Measurements from ENCODE around the gene IQSEC3.
"Not testable (repeated sequence)": the region's sequence is repeated elsewhere in the genome, so short reads cannot be mapped to it uniquely, and the experiment has no call there.

The IQSEC3 gene

GRCh38 chr12:53735-54730, 12.5 kb upstream of the IQSEC3 start:
- DNase-seq, result no peak

GRCh38 chr12:54750-55535, 11.6 kb upstream of the IQSEC3 start:
- DNase-seq, result no peak

GRCh38 chr12:56683-57346, 9.8 kb upstream of the IQSEC3 start:
- no peak for DNase-seq

GRCh38 chr12:57539-57938, 9.0 kb upstream of the IQSEC3 start:
- DNase-seq, result no peak

- no peak for DNase-seq
These were observed 7.7 kb upstream of the IQSEC3 start for GRCh38 chr12:58832-59231.

- not testable (repeated sequence) for DNase-seq
These were observed 4.7 kb upstream of the IQSEC3 start for GRCh38 chr12:61845-62244.

GRCh38 chr12:65491-66063, 990 bp upstream of the IQSEC3 start:
- DNase-seq, result not testable (repeated sequence)

- not testable (repeated sequence) for DNase-seq
These were observed 376 bp downstream of the IQSEC3 start for GRCh38 chr12:66782-67504.

- not testable (repeated sequence) for DNase-seq
These were observed 3.1 kb downstream of the IQSEC3 start for GRCh38 chr12:69677-70076.

- not testable (repeated sequence) for DNase-seq
These were observed 4.0 kb downstream of the IQSEC3 start for GRCh38 chr12:70541-70940.

- DNase-seq, result not testable (repeated sequence)
These were observed 5.5 kb downstream of the IQSEC3 start for GRCh38 chr12:72018-72417.

- DNase-seq, result not testable (repeated sequence)
These were observed 8.0 kb downstream of the IQSEC3 start for GRCh38 chr12:74420-75190.

GRCh38 chr12:75541-75940, 9.0 kb downstream of the IQSEC3 start:
- not testable (repeated sequence) for DNase-seq

GRCh38 chr12:76102-76501, 9.5 kb downstream of the IQSEC3 start:
- DNase-seq, result not testable (repeated sequence)

- DNase-seq, result not testable (repeated sequence)
These were observed 10.0 kb downstream of the IQSEC3 start for GRCh38 chr12:76551-76950.

GRCh38 chr12:77101-77719, 10.6 kb downstream of the IQSEC3 start:
- DNase-seq, result not testable (repeated sequence)

GRCh38 chr12:77769-78383, 11.3 kb downstream of the IQSEC3 start:
- DNase-seq, result not testable (repeated sequence)

GRCh38 chr12:78981-79380, 12.4 kb downstream of the IQSEC3 start:
- DNase-seq, result no peak

- no peak for DNase-seq
These were observed 14.2 kb downstream of the IQSEC3 start for GRCh38 chr12:80681-81190.

GRCh38 chr12:82740-83139, 16.2 kb downstream of the IQSEC3 start:
- no peak for DNase-seq
